ENCODE data around the gene FHAD1.

GRCh38 chr1:15425958-15426357, 178.9 kb downstream of the FHAD1 start:
- TF ChIP-seq CTCF (conservative IDR thresholded peaks at IDR 0.05; ENCODE audit: low read depth, low read length) (no peak), EZH2 (IDR thresholded peaks at IDR 0.05; ENCODE audit: borderline replicate concordance, low read depth, low read length, poor library complexity, severe bottlenecking) (no peak)
